H9 (cell line): ENCODE data around the gene VWA5B1. TPM values are rescaled to one million over a fixed set of nuclear protein-coding genes. Genes with fewer than 3 reads are reported as not detected.

ENCODE experiments used
- DNase-seq: peaks from one replicate; pipeline ENCODE4 v3.0.0-alpha.2; 2017
- H2AFZ ChIP-seq: one replicate; pipeline ENCODE4 v1.6.1; 2013; ENCODE audit warnings: mild to moderate bottlenecking, low read length, control low read depth, moderate library complexity
- H2AK5ac ChIP-seq: 2 replicates; pipeline ENCODE4 v1.6.1; 2013; ENCODE audit warnings: low read length, control low read depth, mixed read lengths; ENCODE audit not compliant: insufficient read length
- H2BK120ac ChIP-seq: one replicate; pipeline ENCODE4 v1.6.1; 2013; ENCODE audit warnings: low read depth, mild to moderate bottlenecking, low read length, control low read depth, inconsistent platforms; ENCODE audit not compliant: poor library complexity, severe bottlenecking
- H2BK12ac ChIP-seq: 2 replicates; pipeline ENCODE4 v1.6.1; 2013; ENCODE audit warnings: low read length, control low read depth, mixed read lengths, low read depth; ENCODE audit not compliant: insufficient read length
- H2BK15ac ChIP-seq: 2 replicates; pipeline ENCODE4 v1.6.1; 2013; ENCODE audit warnings: low read depth, low read length, control low read depth
- H2BK20ac ChIP-seq: one replicate; pipeline ENCODE4 v1.6.1; 2013; ENCODE audit warnings: low read depth, mild to moderate bottlenecking, low read length, control low read depth, inconsistent platforms; ENCODE audit not compliant: poor library complexity, severe bottlenecking
- H2BK5ac ChIP-seq: 2 replicates; pipeline ENCODE4 v1.6.1; 2013; ENCODE audit warnings: low read length, control low read depth, mixed read lengths; ENCODE audit not compliant: insufficient read length
- H3K14ac ChIP-seq: 2 replicates; pipeline ENCODE4 v1.6.1; 2013; ENCODE audit warnings: low read length, control low read depth; ENCODE audit not compliant: insufficient read depth
- H3K18ac ChIP-seq: 2 replicates; pipeline ENCODE4 v1.6.1; 2013; ENCODE audit warnings: low read depth, mild to moderate bottlenecking, mixed read lengths, low read length, control low read depth; ENCODE audit not compliant: insufficient read length
- H3K23ac ChIP-seq: 2 replicates; pipeline ENCODE4 v1.6.1; 2013; ENCODE audit warnings: low read length, control low read depth, mixed read lengths, low read depth; ENCODE audit not compliant: insufficient read length
- H3K23me2 ChIP-seq: 2 replicates; pipeline ENCODE4 v1.6.1; 2013; ENCODE audit warnings: low read depth, mild to moderate bottlenecking, mixed read lengths, low read length, control low read depth; ENCODE audit not compliant: insufficient read length, poor library complexity, severe bottlenecking
- H3K27ac ChIP-seq: 2 replicates; pipeline ENCODE4 v1.5.1; 2013; ENCODE audit warnings: low read length, control low read depth, mixed read lengths, low read depth; ENCODE audit not compliant: insufficient read length
- H3K27me3 ChIP-seq: 2 replicates; pipeline ENCODE4 v1.6.1; 2013; ENCODE audit warnings: low read length, control low read depth, inconsistent platforms; ENCODE audit not compliant: insufficient read depth
- H3K4ac ChIP-seq: 2 replicates; pipeline ENCODE4 v1.6.1; 2013; ENCODE audit warnings: low read depth, mild to moderate bottlenecking, control low read depth, inconsistent platforms, low read length, moderate library complexity
- H3K4me1 ChIP-seq: 2 replicates; pipeline ENCODE4 v1.6.1; 2013; ENCODE audit warnings: low read length, control low read depth, inconsistent platforms; ENCODE audit not compliant: insufficient read depth
- H3K4me2 ChIP-seq: 2 replicates; pipeline ENCODE4 v1.6.1; 2013; ENCODE audit warnings: low read length, control low read depth, mixed read lengths; ENCODE audit not compliant: insufficient read length, insufficient read depth
- H3K56ac ChIP-seq: 2 replicates; pipeline ENCODE4 v1.6.1; 2013; ENCODE audit warnings: low read depth, mild to moderate bottlenecking, mixed read lengths, low read length, control low read depth; ENCODE audit not compliant: insufficient read length
- H3K79me1 ChIP-seq: 2 replicates; pipeline ENCODE4 v1.6.1; 2013; ENCODE audit warnings: low read depth, mild to moderate bottlenecking, moderate library complexity, low read length, control low read depth, inconsistent platforms; ENCODE audit not compliant: insufficient read depth, poor library complexity, severe bottlenecking
- H3K79me2 ChIP-seq: 2 replicates; pipeline ENCODE4 v1.6.1; 2013; ENCODE audit warnings: low read length, control low read depth, inconsistent platforms; ENCODE audit not compliant: insufficient read depth
- H3K9ac ChIP-seq: 2 replicates; pipeline ENCODE4 v1.6.1; 2013; ENCODE audit warnings: low read length, control low read depth, mixed read lengths; ENCODE audit not compliant: insufficient read length; ENCODE audit errors: extremely low read depth
- H3K9me3 ChIP-seq: one replicate; pipeline ENCODE4 v1.6.1; 2013; ENCODE audit warnings: low read depth, low read length, inconsistent platforms; ENCODE audit not compliant: control insufficient read depth
- H3T11ph ChIP-seq: one replicate; pipeline ENCODE4 v1.6.1; 2013; ENCODE audit warnings: mild to moderate bottlenecking, low read length, control low read depth, inconsistent platforms
- H4K20me1 ChIP-seq: one replicate; pipeline ENCODE4 v1.6.1; 2013; ENCODE audit not compliant: control insufficient read depth, insufficient read length, insufficient read depth
- H4K5ac ChIP-seq: 2 replicates; pipeline ENCODE4 v1.6.1; 2013; ENCODE audit warnings: low read depth, mild to moderate bottlenecking, mixed read lengths, low read length, control low read depth; ENCODE audit not compliant: insufficient read length
- H4K8ac ChIP-seq: replicated peaks from 2 replicates; pipeline ENCODE4 v1.6.1; 2013; ENCODE audit warnings: low read length, control low read depth, mixed read lengths, low read depth; ENCODE audit not compliant: insufficient read length
- H4K91ac ChIP-seq: 2 replicates; pipeline ENCODE4 v1.6.1; 2013; ENCODE audit warnings: low read depth, mild to moderate bottlenecking, moderate library complexity, mixed read lengths, low read length, control low read depth; ENCODE audit not compliant: insufficient read length
- H3K27ac Mint-ChIP-seq, 3 experiments: 2 replicates in 2 of 3; 3 replicates in 1 of 3; pipeline ENCODE4 v1.8.0; 2020 to 2021; ENCODE audit warnings: mixed read lengths in 3 of 3, mild to moderate bottlenecking in 1 of 3, moderate library complexity in 1 of 3
- H3K27me3 Mint-ChIP-seq: 2 replicates; pipeline ENCODE4 v1.8.0; 2021; ENCODE audit warnings: low read depth, mild to moderate bottlenecking, moderate library complexity, mixed read lengths
- H3K36me3 Mint-ChIP-seq, 3 experiments: 2 replicates in 2 of 3; 3 replicates in 1 of 3; pipeline ENCODE4 v1.8.0; 2020 to 2021; ENCODE audit warnings: low read depth in 3 of 3, mixed read lengths in 3 of 3; ENCODE audit not compliant: insufficient read depth in 1 of 3
- H3K4me1 Mint-ChIP-seq, 2 experiments: 2 replicates each; pipeline ENCODE4 v1.8.0; 2020; ENCODE audit warnings: mixed read lengths in 2 of 2
- H3K4me3 Mint-ChIP-seq, 2 experiments: 2 replicates in 1 of 2; 3 replicates in 1 of 2; pipeline ENCODE4 v1.8.0; 2020 to 2021; ENCODE audit warnings: mild to moderate bottlenecking in 2 of 2, mixed read lengths in 2 of 2, moderate library complexity in 1 of 2
- H3K9me3 Mint-ChIP-seq, 2 experiments: 2 replicates in 1 of 2; 3 replicates in 1 of 2; pipeline ENCODE4 v1.8.0; 2020; ENCODE audit warnings: mild to moderate bottlenecking in 2 of 2, mixed read lengths in 2 of 2, moderate library complexity in 1 of 2
- CTCF ChIP-seq: fragments of 200-600 bp; sonication (generic); conservative IDR thresholded peaks from 3 replicates; pipeline ENCODE4 v1.8.0; 2021; ENCODE audit warnings: antibody characterized with exemption, mild to moderate bottlenecking
- WGBS: extraction: QIAGEN DNeasy Blood & Tissue Kit; methylation state at CpG from one replicate; pipeline ENCODE4 v1.1.7; 2013; ENCODE audit warnings: missing lambda C conversion rate, low lambda C conversion rate, mixed read lengths; ENCODE audit not compliant: insufficient read length; ENCODE audit errors: extremely low coverage; 5-methylcytosine and 5-hydroxymethylcytosine counted together
- total RNA-seq: library from RNA; stranded (reverse); gene quantifications from 2 replicates; pipeline ENCODE4 v1.2.1, GENCODE V29; 2021

Gene VWA5B1
- total RNA-seq, 1 experiment from 2014 or later, result not detected

GRCh38 chr1:20275319-20275925, 15.3 kb upstream of the VWA5B1 start:
- H4K91ac ChIP-seq, result no peak overlapping the region
- H4K8ac ChIP-seq, result no peak overlapping the region
- peaks cover 31% of the 10 kb centered on the region for H3K27me3 Mint-ChIP-seq
- H3K4me2 ChIP-seq, result no peak overlapping the region
- H3K4me1 Mint-ChIP-seq, result peaks cover 18 to 25% of the 10 kb centered on the region in 2 experiments
- peaks cover 4 to 5% of the 10 kb centered on the region in 2 experiments; a peak in 4 of 5 replicates for H3K9me3 Mint-ChIP-seq
- H3K14ac ChIP-seq, result no peak overlapping the region
- H2BK20ac ChIP-seq, result no peak overlapping the region
- peaks cover 0 to 3% (median 2%) of the 10 kb centered on the region in 3 experiments; a peak in 2 of 7 replicates for H3K36me3 Mint-ChIP-seq
- no peak overlapping the region for H3K23ac ChIP-seq
- H3K27me3 ChIP-seq, result no peaks in the 10 kb centered on the region; the same call in 1 of the 2 replicates
- no peaks in the 10 kb centered on the region for H3K23me2 ChIP-seq
- H2BK5ac ChIP-seq, result no peak overlapping the region
- H3K9ac ChIP-seq, result no peak overlapping the region
- no peak overlapping the region for H3K27ac ChIP-seq
- H3K4me3 Mint-ChIP-seq, result no peak overlapping the region
- no peak overlapping the region for H2BK120ac ChIP-seq
- H3T11ph ChIP-seq, result no peak overlapping the region
- H3K4me1 ChIP-seq, result peaks cover 10% of the 10 kb centered on the region; the same call in 1 of the 2 replicates
- H4K5ac ChIP-seq, result no peak overlapping the region
- no peak overlapping the region for H2AFZ ChIP-seq
- no peak for TF ChIP-seq CTCF
- WGBS, result no CpG with 5 or more reads among the region's 7 CpGs
- peak overlapping the region in 1 of 3 experiments; percentile 45; a peak in 1 of 7 replicates for H3K27ac Mint-ChIP-seq
- no peak for DNase-seq
- no peaks in the 10 kb centered on the region for H3K79me2 ChIP-seq
- no peak overlapping the region for H2BK12ac ChIP-seq
- H3K18ac ChIP-seq, result no peak overlapping the region
- H4K20me1 ChIP-seq, result peaks cover 4% of the 10 kb centered on the region
- no peak overlapping the region for H2AK5ac ChIP-seq
- no peaks in the 10 kb centered on the region for H3K79me1 ChIP-seq
- H2BK15ac ChIP-seq, result no peak overlapping the region
- H3K56ac ChIP-seq, result no peak overlapping the region
- no peak overlapping the region for H3K4ac ChIP-seq
- H3K9me3 ChIP-seq, result no peaks in the 10 kb centered on the region
